GM21526 (cell line): ENCODE data around the gene UBE2O.
"Not testable (repeated sequence)": the region's sequence is repeated elsewhere in the genome, so short reads cannot be mapped to it uniquely, and the experiment has no call there.

Experiments used
- ATAC-seq: cut with Tn5 transposase; IDR thresholded peaks from one replicate; pipeline ENCODE4 v1.9.1; 2021; ENCODE audit warnings: moderate library complexity; ENCODE audit not compliant: unreplicated experiment, low FRiP score

The UBE2O gene

GRCh38 chr17:76356803-76357456, 96.0 kb downstream of the UBE2O start:
- no peak for ATAC-seq

DNA sequence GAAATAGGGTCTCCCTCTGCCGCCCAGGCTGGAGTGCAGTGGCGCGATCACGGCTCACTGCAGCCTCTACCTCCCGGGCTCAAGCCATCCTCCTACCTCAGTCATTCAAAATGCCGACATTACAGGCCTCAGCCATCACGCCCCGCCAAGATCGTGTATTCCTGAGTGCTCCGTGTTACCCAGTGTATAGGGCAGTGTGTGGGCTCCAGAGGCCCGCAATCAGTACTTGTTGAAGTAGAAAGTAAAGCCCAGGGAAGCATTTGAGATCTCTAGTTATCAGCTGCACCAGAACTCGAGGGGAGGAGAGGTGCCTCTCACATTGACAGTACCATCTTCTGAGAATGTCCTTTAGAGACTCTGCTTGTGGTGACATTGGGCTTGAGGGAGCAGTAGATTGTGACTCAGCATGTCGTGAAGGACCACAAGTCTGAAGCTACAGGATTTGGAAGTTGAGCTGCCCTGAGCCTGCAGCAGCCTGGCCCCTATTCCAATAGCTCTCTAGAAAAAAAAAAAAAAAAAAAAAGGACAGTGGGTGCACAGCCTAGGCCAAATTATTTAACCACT, 98.1 kb downstream of the UBE2O start:
- ATAC-seq: no peak

DNA sequence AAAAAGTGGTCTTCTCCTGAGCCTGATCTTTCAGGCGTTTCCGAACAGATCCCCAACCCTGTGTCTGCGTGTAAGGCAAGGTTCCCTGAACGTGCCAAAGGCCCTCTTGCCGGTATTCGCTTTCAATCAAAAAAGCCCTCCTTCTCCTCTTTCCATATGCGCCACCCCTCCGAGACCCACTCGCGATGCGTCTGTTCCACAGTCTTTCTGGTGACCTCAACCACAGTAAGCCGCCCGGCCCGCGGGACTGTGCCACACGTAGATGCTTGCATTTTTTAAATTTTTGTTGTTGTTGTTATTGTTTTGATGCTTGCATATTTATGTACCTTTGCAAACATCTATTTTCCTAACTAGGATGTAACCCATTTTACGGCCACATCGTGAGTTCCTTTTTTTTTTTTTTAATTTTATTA, 98.6 kb downstream of the UBE2O start:
- no peak for ATAC-seq

DNA sequence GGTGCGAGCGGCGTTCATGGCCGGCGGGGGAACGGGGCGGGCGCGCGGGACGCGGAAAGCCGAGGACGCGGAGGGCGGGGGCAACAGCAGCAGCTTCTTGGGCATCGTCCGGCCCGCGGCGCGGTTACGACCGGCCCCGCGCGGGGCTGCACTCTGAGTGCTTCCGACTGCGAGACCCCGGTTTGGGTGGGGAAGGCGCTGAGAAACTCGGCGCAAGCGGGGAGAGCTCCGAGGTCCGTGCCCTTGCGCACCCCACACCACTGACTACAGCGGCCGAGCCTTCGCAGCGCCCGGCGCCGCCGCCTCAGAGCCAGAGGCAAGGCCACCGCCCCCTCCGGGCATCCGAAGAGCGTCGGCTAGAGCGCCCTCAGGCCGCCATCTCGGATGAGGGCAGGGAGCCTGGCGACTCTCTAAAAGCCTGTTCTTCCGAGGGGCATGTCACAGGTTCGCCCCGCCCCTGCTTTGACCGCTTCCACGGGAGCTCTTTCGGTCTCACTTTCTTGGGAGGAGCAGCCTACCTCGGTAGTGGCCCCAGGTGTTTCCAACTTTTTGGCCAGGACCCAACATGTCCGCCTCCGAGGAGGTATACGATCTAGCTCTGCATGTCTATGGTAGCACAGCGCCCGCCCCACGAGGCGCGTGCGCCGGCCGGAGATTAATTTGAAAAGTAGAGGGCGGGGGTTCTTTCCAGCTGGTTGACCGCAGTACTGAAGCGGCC, 99.2 kb downstream of the UBE2O start, which contains the start of gene PRPSAP1:
Gene PRPSAP1 (minus strand): TSS at position 318 of the 718 bp plus-strand sequence. CDS start 213 bp downstream, at position 105.
- peak; percentile 85 for ATAC-seq

GRCh38 chr17:76353004-76353598, 99.9 kb downstream of the UBE2O start:
- ATAC-seq: peak; percentile 21

DNA sequence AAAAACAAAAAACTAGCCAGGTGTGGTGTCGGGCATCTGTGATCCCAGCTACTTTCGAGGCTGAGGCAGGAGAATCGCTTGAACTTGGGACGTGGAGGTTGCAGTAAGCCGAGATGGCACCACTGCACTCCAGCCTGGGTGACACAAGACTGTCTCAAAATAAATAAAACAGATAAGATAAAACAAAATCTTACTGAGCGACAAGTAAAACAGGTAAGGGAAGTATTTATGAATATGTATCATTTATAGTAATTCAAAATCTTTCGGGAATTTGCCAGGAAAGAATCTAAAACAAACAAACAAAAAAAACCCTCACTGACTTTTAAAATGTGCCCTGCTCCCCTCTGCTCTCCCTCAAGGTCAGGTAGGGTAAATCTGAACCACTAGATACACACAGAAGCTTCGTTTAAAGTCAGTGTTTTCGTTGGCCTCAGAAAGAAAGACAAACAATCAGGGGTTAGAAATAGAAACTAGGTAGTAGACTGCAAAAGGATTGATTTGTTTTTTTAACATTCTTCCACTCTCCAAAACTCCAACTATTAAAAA, 101.4 kb downstream of the UBE2O start:
- no peak for ATAC-seq

- no peak for ATAC-seq
Measured at GRCh38 chr17:76350463-76350862, 102.5 kb downstream of the UBE2O start.

GRCh38 chr17:76346936-76347335, 106.0 kb downstream of the UBE2O start:
- ATAC-seq: not testable (repeated sequence)

DNA sequence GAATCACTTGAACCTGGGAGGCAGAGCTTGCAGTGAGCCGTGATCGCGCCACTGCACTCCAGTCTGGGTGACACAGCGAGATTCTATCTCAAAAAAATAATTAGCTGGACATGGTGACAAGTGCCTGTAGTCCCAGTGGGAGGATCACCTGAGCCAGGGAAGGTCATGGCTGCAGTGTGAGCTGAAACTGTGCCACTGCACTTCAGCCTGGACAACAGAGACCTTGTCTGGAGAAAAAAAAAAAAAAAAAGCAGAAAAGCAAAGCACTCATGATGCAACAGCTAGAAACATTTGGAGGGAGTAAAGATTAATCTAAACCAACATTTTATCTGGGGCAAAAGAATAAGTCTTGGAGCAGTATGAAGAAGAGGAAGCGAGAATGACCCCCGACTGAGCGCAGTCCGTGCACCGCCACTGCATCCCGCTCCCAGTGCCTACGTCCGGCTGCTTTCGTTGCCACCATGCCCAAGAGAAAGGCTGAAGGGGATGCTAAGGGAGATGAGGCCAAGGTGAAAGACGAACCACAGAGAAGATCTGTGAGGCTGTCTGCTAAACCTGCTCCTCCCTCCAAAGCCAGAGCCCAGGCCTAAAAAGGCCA, 107.5 kb downstream of the UBE2O start:
- ATAC-seq: no peak

- no peak for ATAC-seq
Measured at GRCh38 chr17:76343106-76343505, 109.8 kb downstream of the UBE2O start.

DNA sequence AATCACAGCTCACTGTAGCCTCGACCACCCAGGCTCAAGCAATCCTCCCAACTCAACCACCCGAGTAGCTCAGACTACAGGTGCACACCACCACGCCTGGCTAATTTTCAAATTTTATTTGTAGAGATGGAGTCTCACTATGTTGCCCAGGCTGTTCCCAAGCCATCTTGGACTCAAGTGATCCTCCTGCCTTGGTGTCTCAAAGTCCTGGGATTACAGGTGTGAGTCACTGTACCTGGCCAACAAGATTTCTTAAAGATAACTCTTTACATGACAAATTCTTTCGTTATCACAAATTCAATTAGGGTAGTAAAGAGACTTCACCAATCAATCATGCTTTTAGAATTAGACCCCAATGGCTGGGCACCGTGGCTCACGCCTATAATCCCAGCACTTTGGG, 111.7 kb downstream of the UBE2O start:
- no peak for ATAC-seq
